Hepatocyte (in vitro differentiated cells): Measurements from ENCODE around the gene EXOC3L1.

Source experiments
- CTCF ChIP-seq: fragments of 200-600 bp; sonication (generic); IDR thresholded peaks from 2 replicates; pipeline ENCODE4 v1.5.1; 2016; ENCODE audit warnings: antibody characterized with exemption, mild to moderate bottlenecking; ENCODE audit not compliant: poor library complexity
- EZH2 ChIP-seq: fragments of 200-600 bp; sonication (generic); IDR thresholded peaks from 2 replicates; pipeline ENCODE4 v1.6.1; 2016; ENCODE audit warnings: antibody characterized with exemption, mild to moderate bottlenecking, borderline replicate concordance

GRCh38 chr16:67154578-67155294, 35.2 kb downstream of the EXOC3L1 start:
- TF ChIP-seq CTCF = no peak
- TF ChIP-seq EZH2 = no peak
